HEK293 (cell line): ENCODE results near the gene FAM174A.

Experiments
- CTCF ChIA-PET: fragments of 350-600 bp; formaldehyde crosslinking; extraction: SDS; loops from one replicate; lab custom pipeline; 2021; ENCODE audit warnings: antibody characterized with exemption; lab: Yijun Ruan, JAX
- POLR2A ChIA-PET: fragments of 300-600 bp; formaldehyde crosslinking; extraction: SDS; loops from one replicate; lab custom pipeline; 2020; ENCODE audit warnings: antibody characterized with exemption, inconsistent platforms; lab: Yijun Ruan, JAX
- H3K27ac ChIP-seq: fragments of 200-500 bp; sonication (Bioruptor generic); 2 replicates; pipeline ENCODE4 v1.5.1; 2014; ENCODE audit warnings: low read depth, low read length, control low read depth, inconsistent platforms; ENCODE audit errors: extremely low read depth
- H3K36me3 ChIP-seq, 2 experiments: fragments of 200-500 bp in 1 of 2; sonication (Bioruptor generic) in 1 of 2; 1 replicate in 1 of 2; 2 replicates in 1 of 2; pipeline ENCODE4 v1.5.1; 2014 to 2017; ENCODE audit warnings: inconsistent platforms in 2 of 2, low read length in 2 of 2; ENCODE audit not compliant: control insufficient read depth in 2 of 2, insufficient read depth in 1 of 2
- H3K4me1 ChIP-seq: fragments of 200-500 bp; sonication (Bioruptor generic); 2 replicates; pipeline ENCODE4 v1.5.1; 2014; ENCODE audit warnings: mild to moderate bottlenecking, low read length, inconsistent platforms; ENCODE audit not compliant: control insufficient read depth, insufficient read depth
- H3K4me3 ChIP-seq: 2 replicates; pipeline ENCODE4 v1.5.1; 2011; ENCODE audit warnings: low read depth, mild to moderate bottlenecking, control low read depth, low read length, moderate library complexity
- H3K9me3 ChIP-seq: fragments of 200-500 bp; sonication (Bioruptor generic); 2 replicates; pipeline ENCODE4 v1.5.1; 2014; ENCODE audit warnings: low read depth, low read length, inconsistent platforms; ENCODE audit not compliant: control insufficient read depth, insufficient read depth
- FEZF1 ChIP-seq: fragments of 450-650 bp; formaldehyde crosslinking; IDR thresholded peaks from 2 replicates; pipeline ENCODE4 v1.5.1; 2016; ENCODE audit warnings: missing biosample characterization, missing genetic modification characterization
- HOXC10 ChIP-seq: sonication (generic); formaldehyde crosslinking; IDR thresholded peaks from 2 replicates; pipeline ENCODE4 v1.8.1; 2023; ENCODE audit warnings: mild to moderate bottlenecking, missing genetic modification reagents
- KLF7 ChIP-seq: fragments of 450-650 bp; formaldehyde crosslinking; IDR thresholded peaks from 2 replicates; pipeline ENCODE4 v1.5.1; 2016; ENCODE audit warnings: missing biosample characterization, missing genetic modification characterization, borderline replicate concordance
- MYNN ChIP-seq: fragments of 450-650 bp; formaldehyde crosslinking; IDR thresholded peaks from 2 replicates; pipeline ENCODE4 v1.5.1; 2016; ENCODE audit warnings: missing biosample characterization, missing genetic modification characterization, borderline replicate concordance
- PATZ1 ChIP-seq: fragments of 450-650 bp; formaldehyde crosslinking; IDR thresholded peaks from 2 replicates; pipeline ENCODE4 v1.5.1; 2016; ENCODE audit warnings: missing biosample characterization, missing genetic modification characterization
- PBX3 ChIP-seq: sonication (generic); formaldehyde crosslinking; IDR thresholded peaks from 2 replicates; pipeline ENCODE4 v1.8.1; 2022; ENCODE audit warnings: mild to moderate bottlenecking, moderate library complexity, missing genetic modification reagents
- ZBTB49 ChIP-seq: fragments of 450-650 bp; formaldehyde crosslinking; IDR thresholded peaks from 2 replicates; pipeline ENCODE4 v1.5.1; 2016; ENCODE audit warnings: missing biosample characterization, missing genetic modification characterization, low read depth
- ZIC2 ChIP-seq: fragments of 450-650 bp; formaldehyde crosslinking; IDR thresholded peaks from 2 replicates; pipeline ENCODE4 v1.5.1; 2016; ENCODE audit warnings: missing biosample characterization, missing genetic modification characterization
- ZNF114 ChIP-seq: fragments of 450-650 bp; formaldehyde crosslinking; IDR thresholded peaks from 2 replicates; pipeline ENCODE4 v1.5.0; 2017; ENCODE audit warnings: missing biosample characterization, missing genetic modification characterization
- ZNF133 ChIP-seq: fragments of 450-650 bp; formaldehyde crosslinking; IDR thresholded peaks from 2 replicates; pipeline ENCODE4 v1.5.1; 2016; ENCODE audit warnings: missing biosample characterization, missing genetic modification characterization
- ZNF148 ChIP-seq: fragments of 450-650 bp; formaldehyde crosslinking; IDR thresholded peaks from 2 replicates; pipeline ENCODE4 v1.5.0; 2017; ENCODE audit warnings: missing biosample characterization, missing genetic modification characterization, borderline replicate concordance
- ZNF175 ChIP-seq: fragments of 450-650 bp; formaldehyde crosslinking; IDR thresholded peaks from 2 replicates; pipeline ENCODE4 v1.5.1; 2016; ENCODE audit warnings: missing biosample characterization, missing genetic modification characterization
- ZNF18 ChIP-seq: fragments of 450-650 bp; formaldehyde crosslinking; IDR thresholded peaks from 2 replicates; pipeline ENCODE4 v1.5.1; 2016; ENCODE audit warnings: missing biosample characterization, missing genetic modification characterization
- ZNF214 ChIP-seq: fragments of 450-650 bp; formaldehyde crosslinking; IDR thresholded peaks from 2 replicates; pipeline ENCODE4 v1.5.1; 2017; ENCODE audit warnings: missing biosample characterization, mild to moderate bottlenecking, missing genetic modification characterization, borderline replicate concordance
- ZNF324 ChIP-seq: fragments of 450-650 bp; formaldehyde crosslinking; IDR thresholded peaks from 2 replicates; pipeline ENCODE4 v1.5.1; 2016; ENCODE audit warnings: missing biosample characterization, missing genetic modification characterization
- ZNF350 ChIP-seq: fragments of 450-650 bp; formaldehyde crosslinking; IDR thresholded peaks from 2 replicates; pipeline ENCODE4 v1.5.0; 2017; ENCODE audit warnings: missing biosample characterization, mild to moderate bottlenecking, missing genetic modification characterization
- ZNF37A ChIP-seq: fragments of 450-650 bp; IDR thresholded peaks from 2 replicates; pipeline ENCODE4 v1.5.1; 2018; ENCODE audit warnings: missing biosample characterization, missing genetic modification characterization
- ZNF426 ChIP-seq: fragments of 450-650 bp; formaldehyde crosslinking; IDR thresholded peaks from 2 replicates; pipeline ENCODE4 v1.5.1; 2017; ENCODE audit warnings: missing biosample characterization, missing genetic modification characterization, mild to moderate bottlenecking, inconsistent platforms, moderate library complexity
- ZNF473 ChIP-seq: fragments of 450-650 bp; formaldehyde crosslinking; IDR thresholded peaks from 2 replicates; pipeline ENCODE4 v1.5.1; 2017; ENCODE audit warnings: missing biosample characterization, missing genetic modification characterization
- ZNF510 ChIP-seq: fragments of 450-650 bp; formaldehyde crosslinking; IDR thresholded peaks from 2 replicates; pipeline ENCODE4 v1.5.1; 2018; ENCODE audit warnings: mild to moderate bottlenecking, missing genetic modification characterization, missing biosample characterization; ENCODE audit not compliant: insufficient replicate concordance
- ZNF530 ChIP-seq: fragments of 450-650 bp; formaldehyde crosslinking; IDR thresholded peaks from 2 replicates; pipeline ENCODE4 v1.5.1; 2016; ENCODE audit warnings: low read depth, missing biosample characterization, missing genetic modification characterization
- ZNF571 ChIP-seq: fragments of 450-650 bp; formaldehyde crosslinking; IDR thresholded peaks from 2 replicates; pipeline ENCODE4 v1.5.0; 2017; ENCODE audit warnings: missing biosample characterization, missing genetic modification characterization
- ZNF670 ChIP-seq: fragments of 450-650 bp; formaldehyde crosslinking; IDR thresholded peaks from 2 replicates; pipeline ENCODE4 v1.5.1; 2016; ENCODE audit warnings: missing biosample characterization, missing genetic modification characterization, low read depth
- ZSCAN5A ChIP-seq: fragments of 450-650 bp; formaldehyde crosslinking; IDR thresholded peaks from 2 replicates; pipeline ENCODE4 v1.5.1; 2016; ENCODE audit warnings: missing biosample characterization, missing genetic modification characterization

FAM174A gene

GRCh38 chr5:100505984-100506670 is 29.0 kb upstream of the FAM174A start:
- Histone ChIP-seq H3K27ac (no peak overlapping the region), H3K36me3 (no peaks in the 10 kb centered on the region), H3K9me3 (no peaks in the 10 kb centered on the region)
- POLR2A ChIA-PET: no interaction called here
- no peak for TF ChIP-seq ZNF37A (tag by site-specific recombination)
- TF ChIP-seq ZNF473: no peak
- TF ChIP-seq ZNF530 (tag by site-specific recombination): no peak
- TF ChIP-seq HOXC10: no peak
- TF ChIP-seq ZNF510 (tag by site-specific recombination): no peak
- no peak for TF ChIP-seq ZNF426 (tag by site-specific recombination)
- TF ChIP-seq ZNF670 (tag by site-specific recombination): no peak
- no peak for TF ChIP-seq ZNF148 (tag by site-specific recombination)
- TF ChIP-seq, all 188 proteins: peak for 0
- H3K4me1 ChIP-seq: no peaks in the 10 kb centered on the region
- H3K4me3 ChIP-seq: no peak overlapping the region
- CTCF ChIA-PET: interaction anchor here (0.6 kb wide), 1 partner anchor 249 kb away, joined by 3 read pairs; no protein-coding TSS in a partner anchor

GRCh38 chr5:100516285-100516684 is 18.9 kb upstream of the FAM174A start:
- Histone ChIP-seq H3K9me3 (no peaks in the 10 kb centered on the region), H3K27ac (no peak overlapping the region), H3K4me1 (no peaks in the 10 kb centered on the region), H3K36me3 (no peaks in the 10 kb centered on the region), H3K4me3 (no peak overlapping the region)
- ChIA-PET CTCF (no interaction called here), POLR2A (no interaction called here)
- no peak for TF ChIP-seq ZBTB49 (tag by site-specific recombination)
- no peak for TF ChIP-seq ZNF324
- TF ChIP-seq ZIC2 (tag by site-specific recombination): no peak
- no peak for TF ChIP-seq ZNF175
- no peak for TF ChIP-seq ZNF350 (tag by site-specific recombination)
- no peak for TF ChIP-seq ZNF18
- TF ChIP-seq ZNF133 (tag by site-specific recombination): no peak
- TF ChIP-seq ZNF214 (tag by site-specific recombination): no peak
- TF ChIP-seq PATZ1: no peak
- no peak for TF ChIP-seq ZNF114 (tag by site-specific recombination)
- TF ChIP-seq MYNN (tag by site-specific recombination): no peak
- no peak for TF ChIP-seq KLF7 (tag by site-specific recombination)
- TF ChIP-seq ZNF571: no peak
- no peak for TF ChIP-seq PBX3 (CRISPR knock-in tag)
- TF ChIP-seq FEZF1 (tag by site-specific recombination): no peak
- TF ChIP-seq ZSCAN5A (tag by site-specific recombination): no peak
